IMR-90 (cell line): Measurements from ENCODE around the gene PCSK2. TPM values are rescaled to one million over a fixed set of nuclear protein-coding genes. Genes with fewer than 3 reads are reported as not detected.

Experiments
- ATAC-seq: fragments of 200-7000 bp; cut with Tn5 transposase; 2 replicates; pipeline ENCODE4 v1.9.1; 2020; ENCODE audit warnings: low read depth, mild to moderate bottlenecking, moderate library complexity
- BruUV-seq: library from RNA; stranded (reverse); fragments of 400-500 nt; replicated peaks from 2 replicates; lab custom pipeline; 2021; lab: Mats Ljungman, UMichigan
- CTCF ChIA-PET: fragments of 300-600 bp; formaldehyde crosslinking; extraction: SDS; loops from one replicate; lab custom pipeline; 2021; ENCODE audit warnings: antibody characterized with exemption; lab: Yijun Ruan, JAX
- POLR2A ChIA-PET: fragments of 300-600 bp; sonication (Branson Sonifier 250); formaldehyde crosslinking; loops from one replicate; lab custom pipeline; 2022; ENCODE audit warnings: antibody characterized with exemption; ENCODE audit not compliant: unreplicated experiment; lab: Charles Lee
- DNase-seq: peaks from one replicate; pipeline ENCODE4 v3.0.0; 2013
- H2AFZ ChIP-seq: replicated peaks from 2 replicates; pipeline ENCODE3; 2013; ENCODE audit warnings: low read length, mild to moderate bottlenecking; ENCODE audit not compliant: poor library complexity
- H2AK5ac ChIP-seq: 2 replicates; pipeline ENCODE4 v1.6.1; 2013; ENCODE audit warnings: low read depth, low read length, inconsistent platforms
- H2AK9ac ChIP-seq: replicated peaks from 2 replicates; pipeline ENCODE3; 2013; ENCODE audit warnings: mild to moderate bottlenecking, low read depth, low read length, moderate library complexity; ENCODE audit not compliant: poor library complexity
- H2BK120ac ChIP-seq: 2 replicates; pipeline ENCODE4 v1.6.1; 2013; ENCODE audit warnings: low read depth, low read length, inconsistent platforms
- H2BK15ac ChIP-seq: 3 replicates; pipeline ENCODE4 v1.6.1; 2013; ENCODE audit warnings: low read depth, low read length, inconsistent platforms
- H2BK20ac ChIP-seq: 2 replicates; pipeline ENCODE4 v1.6.1; 2013; ENCODE audit warnings: low read depth, mild to moderate bottlenecking, inconsistent platforms, low read length, moderate library complexity
- H2BK5ac ChIP-seq: 2 replicates; pipeline ENCODE4 v1.6.1; 2013; ENCODE audit warnings: mild to moderate bottlenecking, low read depth, low read length, inconsistent platforms; ENCODE audit not compliant: poor library complexity, severe bottlenecking
- H3K14ac ChIP-seq: replicated peaks from 2 replicates; pipeline ENCODE4 v1.6.1; 2013; ENCODE audit warnings: low read depth, low read length, inconsistent platforms
- H3K18ac ChIP-seq: 2 replicates; pipeline ENCODE4 v1.6.1; 2013; ENCODE audit warnings: low read depth, low read length, control low read depth
- H3K23ac ChIP-seq: 2 replicates; pipeline ENCODE4 v1.6.1; 2013; ENCODE audit warnings: low read depth, low read length, inconsistent platforms
- H3K27ac ChIP-seq: 2 replicates; pipeline ENCODE4 v1.5.1; 2013; ENCODE audit warnings: mild to moderate bottlenecking, control low read depth, low read length; ENCODE audit not compliant: insufficient read depth
- H3K27me3 ChIP-seq: 2 replicates; pipeline ENCODE4 v1.6.1; 2013; ENCODE audit warnings: low read length; ENCODE audit not compliant: control insufficient read depth, insufficient read depth
- H3K36me3 ChIP-seq: 2 replicates; pipeline ENCODE4 v1.6.1; 2013; ENCODE audit warnings: low read length, mixed read lengths; ENCODE audit not compliant: control insufficient read depth, insufficient read depth
- H3K4ac ChIP-seq: 2 replicates; pipeline ENCODE4 v1.6.1; 2013; ENCODE audit warnings: low read depth, low read length, inconsistent platforms
- H3K4me1 ChIP-seq: 2 replicates; pipeline ENCODE4 v1.6.1; 2013; ENCODE audit warnings: low read length, mixed read lengths; ENCODE audit not compliant: control insufficient read depth, insufficient read depth
- H3K4me2 ChIP-seq: 2 replicates; pipeline ENCODE4 v1.6.1; 2013; ENCODE audit warnings: low read depth, mild to moderate bottlenecking, control low read depth, low read length, moderate library complexity
- H3K4me3 ChIP-seq: 2 replicates; pipeline ENCODE4 v1.5.1; 2013; ENCODE audit warnings: low read depth, mild to moderate bottlenecking, control low read depth, low read length, moderate library complexity; ENCODE audit not compliant: insufficient read depth
- H3K56ac ChIP-seq: 2 replicates; pipeline ENCODE4 v1.6.1; 2013; ENCODE audit warnings: low read length, inconsistent platforms; ENCODE audit not compliant: insufficient read depth; ENCODE audit errors: extremely low read depth
- H3K79me1 ChIP-seq, 2 experiments: 2 replicates each; pipeline ENCODE4 v1.6.1; 2013; ENCODE audit warnings: low read length in 2 of 2, inconsistent platforms in 1 of 2, low read depth in 1 of 2
- H3K9ac ChIP-seq: 2 replicates; pipeline ENCODE4 v1.6.1; 2013; ENCODE audit warnings: low read depth, low read length, control low read depth
- H3K9me1 ChIP-seq: 2 replicates; pipeline ENCODE4 v1.6.1; 2013; ENCODE audit warnings: low read length, inconsistent platforms; ENCODE audit not compliant: insufficient read depth
- H3K9me3 ChIP-seq: 2 replicates; pipeline ENCODE4 v1.6.1; 2013; ENCODE audit warnings: low read length; ENCODE audit not compliant: control insufficient read depth, insufficient read depth
- H4K20me1 ChIP-seq: 2 replicates; pipeline ENCODE4 v1.6.1; 2013; ENCODE audit warnings: low read length, inconsistent platforms; ENCODE audit not compliant: insufficient read depth
- H4K5ac ChIP-seq: 2 replicates; pipeline ENCODE4 v1.6.1; 2013; ENCODE audit warnings: mild to moderate bottlenecking, low read depth, low read length, control low read depth
- H4K8ac ChIP-seq, 2 experiments: 2 replicates each; pipeline ENCODE4 v1.6.1; 2013; ENCODE audit warnings: low read depth in 2 of 2, low read length in 2 of 2, control low read depth in 1 of 2, inconsistent platforms in 1 of 2
- H4K91ac ChIP-seq: 2 replicates; pipeline ENCODE4 v1.6.1; 2013; ENCODE audit warnings: low read depth, low read length, inconsistent platforms; ENCODE audit not compliant: insufficient read depth
- CHD1 ChIP-seq: IDR thresholded peaks from 2 replicates; pipeline ENCODE4 v1.6.1; 2012; ENCODE audit warnings: low read depth, low read length, improper control_type of control experiment
- FOS ChIP-seq: fragments of 150-350 bp; IDR thresholded peaks from 2 replicates; pipeline ENCODE4 v1.6.1; 2016; ENCODE audit warnings: low read depth, low read length
- MAZ ChIP-seq: IDR thresholded peaks from 2 replicates; pipeline ENCODE4 v1.6.1; 2012; ENCODE audit warnings: low read depth, mild to moderate bottlenecking, low read length, improper control_type of control experiment, moderate library complexity, borderline replicate concordance
- MXI1 ChIP-seq: IDR thresholded peaks from 2 replicates; pipeline ENCODE4 v1.6.1; 2012; ENCODE audit warnings: low read depth, mild to moderate bottlenecking, low read length, moderate library complexity, borderline replicate concordance
- NFE2L2 ChIP-seq: fragments of 150-350 bp; IDR thresholded peaks from 2 replicates; pipeline ENCODE4 v1.6.1; 2016; ENCODE audit warnings: low read depth, mild to moderate bottlenecking, low read length
- POLR2A ChIP-seq: IDR thresholded peaks from 2 replicates; pipeline ENCODE4 v1.6.1; 2012; ENCODE audit warnings: mild to moderate bottlenecking, low read depth, low read length
- RAD21 ChIP-seq: IDR thresholded peaks from 2 replicates; pipeline ENCODE4 v1.6.1; 2012; ENCODE audit warnings: low read length, improper control_type of control experiment
- WGBS, 2 experiments: methylation state at CpG; one replicate each; pipeline versions ENCODE4 v1.1.5 to v1.1.7; 2013; ENCODE audit warnings: missing lambda C conversion rate in 2 of 2; ENCODE audit not compliant: insufficient read length in 1 of 2; ENCODE audit errors: extremely low coverage in 2 of 2; 5-methylcytosine and 5-hydroxymethylcytosine counted together
- dilution Hi-C: fragments of 300-500 bp; cut with HindIII; formaldehyde crosslinking; loops from one replicate; pipeline ENCODE4 v1.14.3; 2018; ENCODE audit warnings: low sequenced_read_pairs; ENCODE audit not compliant: unreplicated experiment
- in situ Hi-C: fragments of 300-500 bp; cut with MboI; formaldehyde crosslinking; loops from 3 replicates; pipeline ENCODE4 v1.14.3; 2019; ENCODE audit warnings: low sequenced_read_pairs, inconsistent platforms, mixed read lengths
- intact Hi-C: fragments of 100-400 bp; cut with micrococcal nuclease; formaldehyde crosslinking; loops from 2 replicates; pipeline ENCODE4 v1.10.0; 2022
- polyA plus RNA-seq, 3 experiments: library from polyadenylated mRNA; depleted of rRNA; stranded (reverse); fragments of >200 nt; gene quantifications; 2 replicates each; pipeline ENCODE4 v1.2.3, GENCODE V29; 2012; ENCODE audit warnings: low replicate concordance in 1 of 3
- total RNA-seq: library from RNA; depleted of rRNA; stranded (reverse); fragments of >200 nt; gene quantifications from 2 replicates; pipeline ENCODE4 v1.2.3, GENCODE V29; 2012
- TF ChIP-seq, protein P1 (sequence below): conservative IDR thresholded peaks from 2 replicates; pipeline ENCODE4 v1.5.1; 2012; ENCODE audit warnings: mild to moderate bottlenecking, low read depth, low read length, improper control_type of control experiment
- TF ChIP-seq, protein P2 (sequence below): fragments of 150-350 bp; IDR thresholded peaks from 2 replicates; pipeline ENCODE4 v1.6.1; 2016; ENCODE audit warnings: low read depth, mild to moderate bottlenecking, low read length, moderate library complexity, borderline replicate concordance

PCSK2 gene
- total and polyA plus RNA-seq, 2 of the 4 experiments (the other 2 are of a cell fraction): not detected

GRCh38 chr20:17452441-17452840, 225.6 kb downstream of the PCSK2 start:
- Histone ChIP-seq H3K4ac (no peak overlapping the region), H4K5ac (no peak overlapping the region), H3K4me2 (no peak overlapping the region), H4K8ac (no peak overlapping the region), H2AFZ (no peak overlapping the region), H3K9ac (no peak overlapping the region), H3K4me3 (no peak overlapping the region), H2AK9ac (no peak overlapping the region), H3K9me3 (0 out of 2 replicates have a peak, but pooled peaks cover 1% of the 10 kb centered on the region), H4K20me1 (no peaks in the 10 kb centered on the region), H2BK5ac (no peak overlapping the region), H3K36me3 (no peaks in the 10 kb centered on the region), H3K79me1 (no peaks in the 10 kb centered on the region), H3K18ac (no peak overlapping the region), H3K9me1 (no peaks in the 10 kb centered on the region), H2BK15ac (no peak overlapping the region), H3K56ac (no peak overlapping the region), H2AK5ac (no peak overlapping the region), H3K14ac (no peak overlapping the region), H3K27me3 (peaks cover 14% of the 10 kb centered on the region; the same call in 1 of the 2 replicates), H4K91ac (no peak overlapping the region), H3K4me1 (no peaks in the 10 kb centered on the region), H2BK20ac (no peak overlapping the region), H3K27ac (no peak overlapping the region), H2BK120ac (no peak overlapping the region), H3K23ac (no peak overlapping the region)
- dilution Hi-C loops (no loop called here), intact Hi-C loops (no loop called here), in situ Hi-C loops (no loop called here)
- ChIA-PET CTCF (no interaction called here), POLR2A (no interaction called here)
- WGBS, 2 experiments: no CpG with 5 or more reads among the region's 3 CpGs
- BruUV-seq: no TSS peak
- DNase-seq: no peak
- TF ChIP-seq, protein P1, sequence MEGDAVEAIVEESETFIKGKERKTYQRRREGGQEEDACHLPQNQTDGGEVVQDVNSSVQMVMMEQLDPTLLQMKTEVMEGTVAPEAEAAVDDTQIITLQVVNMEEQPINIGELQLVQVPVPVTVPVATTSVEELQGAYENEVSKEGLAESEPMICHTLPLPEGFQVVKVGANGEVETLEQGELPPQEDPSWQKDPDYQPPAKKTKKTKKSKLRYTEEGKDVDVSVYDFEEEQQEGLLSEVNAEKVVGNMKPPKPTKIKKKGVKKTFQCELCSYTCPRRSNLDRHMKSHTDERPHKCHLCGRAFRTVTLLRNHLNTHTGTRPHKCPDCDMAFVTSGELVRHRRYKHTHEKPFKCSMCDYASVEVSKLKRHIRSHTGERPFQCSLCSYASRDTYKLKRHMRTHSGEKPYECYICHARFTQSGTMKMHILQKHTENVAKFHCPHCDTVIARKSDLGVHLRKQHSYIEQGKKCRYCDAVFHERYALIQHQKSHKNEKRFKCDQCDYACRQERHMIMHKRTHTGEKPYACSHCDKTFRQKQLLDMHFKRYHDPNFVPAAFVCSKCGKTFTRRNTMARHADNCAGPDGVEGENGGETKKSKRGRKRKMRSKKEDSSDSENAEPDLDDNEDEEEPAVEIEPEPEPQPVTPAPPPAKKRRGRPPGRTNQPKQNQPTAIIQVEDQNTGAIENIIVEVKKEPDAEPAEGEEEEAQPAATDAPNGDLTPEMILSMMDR: no peak
- TF ChIP-seq MXI1: no peak
- no peak for TF ChIP-seq NFE2L2
- no peak for TF ChIP-seq POLR2A
- TF ChIP-seq, protein P2, sequence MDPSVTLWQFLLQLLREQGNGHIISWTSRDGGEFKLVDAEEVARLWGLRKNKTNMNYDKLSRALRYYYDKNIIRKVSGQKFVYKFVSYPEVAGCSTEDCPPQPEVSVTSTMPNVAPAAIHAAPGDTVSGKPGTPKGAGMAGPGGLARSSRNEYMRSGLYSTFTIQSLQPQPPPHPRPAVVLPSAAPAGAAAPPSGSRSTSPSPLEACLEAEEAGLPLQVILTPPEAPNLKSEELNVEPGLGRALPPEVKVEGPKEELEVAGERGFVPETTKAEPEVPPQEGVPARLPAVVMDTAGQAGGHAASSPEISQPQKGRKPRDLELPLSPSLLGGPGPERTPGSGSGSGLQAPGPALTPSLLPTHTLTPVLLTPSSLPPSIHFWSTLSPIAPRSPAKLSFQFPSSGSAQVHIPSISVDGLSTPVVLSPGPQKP: no peak
- TF ChIP-seq RAD21: no peak
- no peak for TF ChIP-seq CHD1
- no peak for TF ChIP-seq FOS
- no peak for TF ChIP-seq MAZ
- ATAC-seq: no peak
